Caco-2 (cell line): ENCODE data around the gene EVA1C. TPM values are rescaled to one million over a fixed set of nuclear protein-coding genes. Genes with fewer than 3 reads are reported as not detected.

Source experiments
- BruUV-seq: library from RNA; stranded (reverse); fragments of 400-500 nt; replicated peaks from 2 replicates; lab custom pipeline; 2021; lab: Mats Ljungman, UMichigan
- CTCF ChIA-PET: fragments of 300-600 bp; sonication (Branson Sonifier 250); formaldehyde crosslinking; loops from one replicate; lab custom pipeline; 2022; ENCODE audit warnings: antibody characterized with exemption; lab: Charles Lee
- POLR2A ChIA-PET: fragments of 300-600 bp; sonication (Branson Sonifier 250); formaldehyde crosslinking; loops from one replicate; lab custom pipeline; 2022; ENCODE audit warnings: antibody characterized with exemption; lab: Charles Lee
- DNase-seq, 2 experiments: peaks; one replicate each; pipeline versions ENCODE4 v3.0.0 to v3.0.0-alpha.2; 2020 to 2022
- H3K27me3 ChIP-seq: replicated peaks from 2 replicates; pipeline ENCODE4 v1.6.0; 2011; ENCODE audit warnings: low read length; ENCODE audit not compliant: control insufficient read depth, insufficient read depth
- H3K36me3 ChIP-seq: 2 replicates; pipeline ENCODE4 v1.5.1; 2011; ENCODE audit warnings: low read length; ENCODE audit not compliant: control insufficient read depth, insufficient read depth
- H3K4me1 ChIP-seq: fragments of 250-450 bp; sonication (Bioruptor Pico); 2 replicates; pipeline ENCODE4 v1.5.1; 2020; ENCODE audit warnings: mild to moderate bottlenecking
- H3K4me3 ChIP-seq: 2 replicates; pipeline ENCODE4 v1.5.1; 2011; ENCODE audit warnings: low read depth, mild to moderate bottlenecking, control low read depth, low read length
- H3K9me3 ChIP-seq: fragments of 250-450 bp; sonication (Bioruptor Pico); 2 replicates; pipeline ENCODE4 v1.5.1; 2020; ENCODE audit warnings: mild to moderate bottlenecking, moderate library complexity
- H3K27ac Mint-ChIP-seq: one replicate; pipeline ENCODE4 v1.8.0; 2022; ENCODE audit warnings: mixed read lengths; ENCODE audit not compliant: unreplicated experiment
- H3K27me3 Mint-ChIP-seq: one replicate; pipeline ENCODE4 v1.8.0; 2022; ENCODE audit warnings: mixed read lengths; ENCODE audit not compliant: insufficient read depth, unreplicated experiment
- H3K36me3 Mint-ChIP-seq: one replicate; pipeline ENCODE4 v1.8.0; 2022; ENCODE audit warnings: mild to moderate bottlenecking, mixed read lengths; ENCODE audit not compliant: insufficient read depth, unreplicated experiment
- H3K4me1 Mint-ChIP-seq: one replicate; pipeline ENCODE4 v1.8.0; 2022; ENCODE audit warnings: low read depth, mixed read lengths; ENCODE audit not compliant: unreplicated experiment
- H3K4me3 Mint-ChIP-seq: one replicate; pipeline ENCODE4 v1.8.0; 2022; ENCODE audit warnings: mild to moderate bottlenecking, moderate library complexity, mixed read lengths; ENCODE audit not compliant: unreplicated experiment
- H3K9me3 Mint-ChIP-seq: one replicate; pipeline ENCODE4 v1.8.0; 2022; ENCODE audit warnings: mixed read lengths; ENCODE audit not compliant: unreplicated experiment
- CTCF ChIP-seq, 2 experiments: fragments of 200-600 bp in 1 of 2; IDR thresholded peaks; 1 replicate in 1 of 2; 2 replicates in 1 of 2; pipeline versions ENCODE4 v1.5.1 to v1.8.0; 2011 to 2022; ENCODE audit warnings: antibody characterized with exemption in 1 of 2, control low read depth in 1 of 2, inconsistent platforms in 1 of 2, low read depth in 1 of 2, low read length in 1 of 2, mild to moderate bottlenecking in 1 of 2, moderate library complexity in 1 of 2; ENCODE audit not compliant: insufficient read depth in 1 of 2, severe bottlenecking in 1 of 2, unreplicated experiment in 1 of 2
- intact Hi-C: fragments of 100-400 bp; cut with micrococcal nuclease; formaldehyde crosslinking; loops from one replicate; pipeline ENCODE4 v1.10.0; 2022; ENCODE audit not compliant: unreplicated experiment
- total RNA-seq: library from RNA; stranded (reverse); gene quantifications from 2 replicates; pipeline ENCODE4 v1.2.3, GENCODE V29; 2022

The EVA1C gene
- total RNA-seq, 1 experiment from 2014 or later, result not detected

GRCh38 chr21:32481875-32482408 lies 69.4 kb downstream of the EVA1C start:
- POLR2A ChIA-PET, result no interaction called here
- Histone ChIP-seq H3K9me3 (no peaks in the 10 kb centered on the region), H3K4me1 (no peaks in the 10 kb centered on the region), H3K36me3 (no peaks in the 10 kb centered on the region), H3K4me3 (no peak overlapping the region), H3K27me3 (no peaks in the 10 kb centered on the region)
- no peaks in the 10 kb centered on the region for H3K4me1 Mint-ChIP-seq
- no peak overlapping the region for H3K27ac Mint-ChIP-seq
- BruUV-seq, result no TSS peak
- intact Hi-C loops, result no loop called here
- H3K9me3 Mint-ChIP-seq, result no peaks in the 10 kb centered on the region
- H3K4me3 Mint-ChIP-seq, result no peak overlapping the region
- H3K27me3 Mint-ChIP-seq, result peaks cover 7% of the 10 kb centered on the region
- CTCF ChIA-PET, result no interaction called here
- TF ChIP-seq CTCF (IDR thresholded peaks at IDR 0.05; ENCODE audit: insufficient read depth in 1 of 2, low read depth in 1 of 2, low read length in 1 of 2, severe bottlenecking in 1 of 2, unreplicated experiment in 1 of 2), result no peak
- no peaks in the 10 kb centered on the region for H3K36me3 Mint-ChIP-seq
- no peak for DNase-seq

- Mint-ChIP-seq H3K27ac (no peak overlapping the region), H3K4me3 (no peak overlapping the region), H3K4me1 (no peaks in the 10 kb centered on the region), H3K27me3 (peaks cover 7% of the 10 kb centered on the region), H3K9me3 (no peaks in the 10 kb centered on the region), H3K36me3 (no peaks in the 10 kb centered on the region)
- no TSS peak for BruUV-seq
- H3K27me3 ChIP-seq, result no peaks in the 10 kb centered on the region
- DNase-seq, result no peak
- H3K36me3 ChIP-seq, result no peaks in the 10 kb centered on the region
- H3K9me3 ChIP-seq, result no peaks in the 10 kb centered on the region
- TF ChIP-seq CTCF (IDR thresholded peaks at IDR 0.05; ENCODE audit: insufficient read depth in 1 of 2, low read depth in 1 of 2, low read length in 1 of 2, severe bottlenecking in 1 of 2, unreplicated experiment in 1 of 2), result no peak
- H3K4me1 ChIP-seq, result no peaks in the 10 kb centered on the region
- POLR2A ChIA-PET, result no interaction called here
- H3K4me3 ChIP-seq, result no peak overlapping the region
- intact Hi-C loops, result no loop called here
- CTCF ChIA-PET, result no interaction called here
These were observed 70.2 kb downstream of the EVA1C start for GRCh38 chr21:32482565-32483292.

DNA sequence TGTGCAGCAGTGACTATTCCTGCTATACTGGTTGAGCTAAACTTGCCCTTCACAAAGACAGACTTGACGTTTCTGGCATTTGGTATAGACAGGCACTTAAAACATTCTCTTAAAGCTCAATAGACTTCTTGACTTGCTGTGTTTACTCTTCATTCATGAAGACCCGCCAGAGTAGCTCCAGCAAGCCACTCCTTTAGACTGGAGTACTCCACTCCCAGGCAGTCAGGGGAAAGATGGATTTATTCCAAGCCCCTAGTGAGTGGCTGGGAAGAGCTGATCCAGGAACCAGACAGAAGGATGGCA lies 70.7 kb downstream of the EVA1C start:
- TF ChIP-seq CTCF (IDR thresholded peaks at IDR 0.05; ENCODE audit: insufficient read depth in 1 of 2, low read depth in 1 of 2, low read length in 1 of 2, severe bottlenecking in 1 of 2, unreplicated experiment in 1 of 2), result no peak
- BruUV-seq, result no TSS peak
- Histone ChIP-seq H3K27me3 (no peaks in the 10 kb centered on the region), H3K4me1 (no peaks in the 10 kb centered on the region), H3K9me3 (no peaks in the 10 kb centered on the region), H3K36me3 (no peaks in the 10 kb centered on the region), H3K4me3 (no peak overlapping the region)
- no peak for DNase-seq
- POLR2A ChIA-PET, result no interaction called here
- H3K36me3 Mint-ChIP-seq, result no peaks in the 10 kb centered on the region
- CTCF ChIA-PET, result no interaction called here
- H3K4me3 Mint-ChIP-seq, result no peak overlapping the region
- no peaks in the 10 kb centered on the region for H3K9me3 Mint-ChIP-seq
- intact Hi-C loops, result no loop called here
- H3K27me3 Mint-ChIP-seq, result peaks cover 7% of the 10 kb centered on the region
- no peak overlapping the region for H3K27ac Mint-ChIP-seq
- H3K4me1 Mint-ChIP-seq, result no peaks in the 10 kb centered on the region
